Activated CD4-positive, alpha-beta T cell treated with anti-CD3 and anti-CD28 coated beads, Interleukin-2, Interleukin-6, amounts not matched to agents 100 ng/mL and 50 ng/mL, durations not matched to agents 16 hours and 8 hours (primary cell): Measurements from ENCODE around the gene SPOUT1.
A peak's percentile ranks its signal among the peaks of the same experiment; 100 is the strongest.
"Not testable (repeated sequence)": the region's sequence is repeated elsewhere in the genome, so short reads cannot be mapped to it uniquely, and the experiment has no call there.

Source experiments
- DNase-seq: peaks from one replicate; pipeline ENCODE4 v3.0.0-alpha.2; 2020

Gene SPOUT1, protein sequence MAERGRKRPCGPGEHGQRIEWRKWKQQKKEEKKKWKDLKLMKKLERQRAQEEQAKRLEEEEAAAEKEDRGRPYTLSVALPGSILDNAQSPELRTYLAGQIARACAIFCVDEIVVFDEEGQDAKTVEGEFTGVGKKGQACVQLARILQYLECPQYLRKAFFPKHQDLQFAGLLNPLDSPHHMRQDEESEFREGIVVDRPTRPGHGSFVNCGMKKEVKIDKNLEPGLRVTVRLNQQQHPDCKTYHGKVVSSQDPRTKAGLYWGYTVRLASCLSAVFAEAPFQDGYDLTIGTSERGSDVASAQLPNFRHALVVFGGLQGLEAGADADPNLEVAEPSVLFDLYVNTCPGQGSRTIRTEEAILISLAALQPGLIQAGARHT

DNA sequence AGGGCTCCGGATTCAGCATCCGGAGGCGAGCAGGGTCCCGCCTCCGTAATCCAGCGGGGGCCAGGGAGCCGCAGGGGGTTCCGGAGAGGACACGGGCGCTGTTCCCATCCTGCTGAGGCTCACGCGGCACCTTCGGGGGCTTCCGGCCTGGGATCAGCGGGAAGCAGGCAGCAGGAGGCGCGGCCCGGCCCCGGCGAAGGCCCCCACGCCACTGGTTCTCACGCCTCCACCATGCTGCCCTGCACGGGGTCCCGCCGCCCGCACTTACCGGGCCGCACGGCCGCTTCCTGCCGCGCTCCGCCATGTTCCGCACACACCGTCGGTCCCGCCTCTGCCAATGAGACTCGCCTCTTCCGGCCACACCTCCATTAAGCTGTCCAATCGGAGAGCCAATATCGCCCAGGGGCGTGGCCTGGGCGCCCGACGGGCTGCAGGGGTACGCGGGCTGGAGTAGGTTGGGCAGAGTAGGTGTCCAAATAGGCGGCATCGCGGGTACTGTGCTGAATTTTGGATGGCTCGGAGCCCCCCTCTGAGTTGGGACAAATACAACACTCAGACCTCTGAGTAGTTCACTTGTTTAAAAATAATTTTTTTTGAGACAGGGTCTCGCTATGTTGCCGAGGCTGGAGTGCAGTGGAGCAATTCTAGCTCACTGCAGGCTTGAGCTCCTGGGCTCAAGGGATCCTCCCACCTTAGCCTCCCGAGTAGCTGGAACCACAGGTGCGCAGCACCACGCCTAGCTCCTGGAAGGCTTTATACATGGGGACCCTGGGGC, at the start of gene SPOUT1:
SPOUT1 (minus strand) TSS at position 318 of the 775 bp plus-strand sequence; CDS start at position 304, 14 bp downstream.
- DNase-seq = peak; percentile 98

DNA sequence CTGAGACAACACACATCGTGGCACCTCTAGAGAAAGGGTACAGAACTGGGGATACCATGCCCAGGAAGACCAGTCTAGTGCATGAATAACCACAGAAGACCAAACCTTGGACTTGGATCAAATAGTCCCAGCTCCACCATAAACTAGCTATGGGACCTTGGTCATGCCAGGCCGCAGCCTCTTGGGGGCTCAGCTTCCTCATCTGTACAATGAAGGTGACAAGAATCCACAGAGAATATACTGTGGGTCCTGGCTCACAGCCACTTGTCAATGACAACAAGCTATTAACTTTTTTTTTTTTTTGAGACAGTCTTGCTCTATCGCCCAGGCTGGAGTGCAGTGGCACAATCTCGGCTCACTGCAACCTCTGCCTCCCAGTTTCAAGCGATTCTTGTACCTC, 48.3 kb upstream of the SPOUT1 start:
- no peak for DNase-seq

DNA sequence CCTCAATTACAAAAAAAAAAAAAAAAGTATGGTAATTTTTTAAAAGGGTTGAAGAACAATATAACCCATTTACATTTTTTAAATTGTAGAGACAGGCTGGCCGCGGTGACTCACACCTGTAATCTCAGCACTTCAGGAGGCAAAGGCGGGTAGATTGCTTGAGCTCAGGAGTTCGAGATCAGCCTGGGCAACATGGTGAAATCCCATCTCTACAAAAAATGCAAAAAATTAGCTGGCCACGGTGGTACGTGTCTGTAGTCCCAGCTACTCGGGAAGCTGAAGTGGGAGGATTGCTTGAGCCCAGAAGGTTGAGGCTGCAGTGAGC, 41.3 kb upstream of the SPOUT1 start:
- DNase-seq = not testable (repeated sequence)

DNA sequence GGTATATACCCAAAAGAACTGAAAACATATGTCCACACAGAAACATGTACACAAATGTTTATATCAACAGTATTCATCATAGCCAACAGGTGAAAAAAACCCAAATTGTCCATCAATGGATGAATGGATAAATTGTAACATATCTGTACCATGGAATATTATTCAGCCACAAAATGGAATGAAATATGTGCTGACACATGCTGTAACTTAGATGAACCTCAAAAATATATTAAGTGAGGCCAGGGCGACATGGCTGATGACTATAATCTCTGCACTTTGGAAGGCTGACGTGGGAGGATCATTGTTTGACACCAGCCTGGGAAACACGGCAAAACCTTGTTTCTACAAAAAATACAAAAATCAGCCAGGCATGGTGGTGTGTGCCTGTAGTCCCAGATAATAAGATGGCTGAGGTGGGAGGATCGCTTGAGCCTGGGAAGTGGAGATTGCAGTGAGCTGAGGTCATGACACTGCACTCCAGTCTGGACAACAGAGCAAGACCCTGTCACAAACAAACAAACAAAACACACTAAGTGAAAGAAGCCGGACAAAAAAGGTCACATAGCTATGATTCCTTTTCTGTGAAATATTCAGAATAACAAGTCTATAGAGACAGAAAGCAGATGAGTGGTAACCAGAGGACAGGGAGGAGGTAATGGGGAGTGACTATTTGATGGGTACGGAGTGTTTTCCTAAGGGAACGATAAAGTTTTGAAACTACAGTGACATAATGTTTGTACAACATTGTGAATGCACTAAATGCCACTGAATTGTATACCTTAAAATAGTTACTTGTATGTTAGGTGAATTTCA, 40.7 kb upstream of the SPOUT1 start:
- DNase-seq = no peak

DNA sequence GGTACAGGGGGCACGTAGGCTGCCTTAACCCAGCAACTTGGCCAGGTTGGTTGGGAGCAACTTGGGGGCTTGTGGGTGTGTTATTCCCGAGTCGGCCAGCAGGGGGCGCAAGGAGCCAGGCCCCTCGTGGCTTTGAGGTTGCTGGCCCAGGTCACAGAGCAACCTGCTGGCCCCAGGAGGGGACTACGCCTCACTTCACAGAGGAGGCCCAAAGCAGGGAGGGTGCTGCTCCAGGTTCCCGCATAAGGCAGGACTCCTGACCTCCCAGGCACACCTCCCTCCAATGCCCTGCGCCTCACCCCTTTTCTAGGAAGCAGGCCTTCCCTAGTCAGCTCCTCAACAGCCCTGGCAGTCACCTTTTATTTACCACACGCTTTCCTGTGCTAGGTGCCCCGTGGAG, 34.1 kb upstream of the SPOUT1 start:
- peak; percentile 89 for DNase-seq

DNA sequence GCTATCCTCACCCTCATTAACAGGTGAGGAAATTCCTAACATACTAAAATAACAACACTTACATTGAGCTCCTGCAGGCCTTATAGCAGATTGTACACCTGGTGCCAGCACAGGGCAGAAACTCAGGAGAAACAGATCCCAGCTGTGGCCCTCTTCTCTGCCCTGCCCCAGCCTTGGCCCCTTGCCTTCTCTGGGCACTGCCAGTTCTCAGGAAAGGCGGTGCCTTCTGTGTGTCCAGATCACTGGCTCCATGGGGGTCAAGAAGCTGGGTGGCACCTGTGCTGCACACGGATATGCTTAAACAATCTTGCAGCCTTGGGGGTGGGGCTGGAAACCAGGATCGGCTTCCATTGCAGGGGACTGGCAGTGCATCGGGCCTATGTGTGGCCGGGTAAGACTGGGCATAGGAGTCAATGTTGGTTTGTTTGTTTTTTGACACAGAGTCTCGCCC, 32.8 kb upstream of the SPOUT1 start:
- DNase-seq = no peak

DNA sequence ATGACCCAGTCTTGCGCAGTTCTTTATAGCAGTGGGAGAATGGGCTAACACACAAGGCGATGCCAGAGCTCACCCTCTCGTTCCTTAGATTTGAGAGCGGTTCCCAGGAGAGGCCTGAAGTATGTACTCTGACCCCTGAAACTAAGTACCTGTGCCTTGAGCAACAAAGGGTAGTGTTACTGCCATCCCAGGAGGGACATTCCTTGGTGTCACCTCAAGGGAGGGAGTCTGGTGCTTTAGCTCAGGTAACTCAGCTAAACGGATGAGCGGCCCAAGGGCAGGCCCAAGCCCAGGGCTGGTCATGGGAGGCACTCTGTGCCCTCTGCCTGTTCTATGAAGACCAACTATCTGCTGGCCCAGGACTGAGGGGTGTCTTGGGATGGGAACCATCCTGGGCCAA, 31.9 kb upstream of the SPOUT1 start:
- no peak for DNase-seq

DNA sequence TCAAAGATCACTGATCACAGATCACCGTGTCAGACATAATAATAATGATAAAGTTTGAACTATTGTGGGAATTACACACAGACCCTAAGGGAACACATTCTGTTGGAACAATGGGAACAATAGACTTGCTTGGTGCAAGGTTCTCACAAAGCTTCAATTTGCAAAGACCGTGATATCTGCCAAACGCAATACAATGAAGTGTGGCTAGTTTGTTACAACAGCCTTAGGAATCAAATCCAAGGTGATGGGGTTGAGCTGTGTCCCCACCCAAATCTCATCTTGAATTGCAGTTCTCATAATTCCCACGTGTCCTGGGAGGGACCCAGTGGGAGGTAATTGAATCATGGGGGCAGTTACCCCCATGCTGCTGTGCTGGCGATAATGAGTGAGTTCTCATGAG, 31.3 kb upstream of the SPOUT1 start:
- DNase-seq = no peak

DNA sequence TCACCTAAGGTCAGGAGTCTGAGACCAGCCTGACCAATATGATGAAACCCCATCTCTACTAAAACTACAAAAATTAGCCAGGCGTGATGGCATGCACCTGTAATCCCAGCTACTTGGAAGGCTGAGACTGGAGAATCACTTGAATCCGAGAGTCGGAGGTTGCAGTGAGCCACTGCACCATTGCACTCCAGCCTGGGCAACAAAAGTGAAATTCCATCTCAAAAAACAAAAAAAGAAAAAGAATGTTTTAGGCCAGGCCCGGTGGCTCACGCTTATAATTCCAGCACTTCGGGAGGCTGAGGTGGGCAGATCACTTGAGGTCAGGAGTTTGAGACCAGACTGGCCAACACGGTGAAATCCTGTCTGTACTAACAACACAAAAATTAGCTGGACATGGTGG, 28.9 kb upstream of the SPOUT1 start:
- DNase-seq = not testable (repeated sequence)

DNA sequence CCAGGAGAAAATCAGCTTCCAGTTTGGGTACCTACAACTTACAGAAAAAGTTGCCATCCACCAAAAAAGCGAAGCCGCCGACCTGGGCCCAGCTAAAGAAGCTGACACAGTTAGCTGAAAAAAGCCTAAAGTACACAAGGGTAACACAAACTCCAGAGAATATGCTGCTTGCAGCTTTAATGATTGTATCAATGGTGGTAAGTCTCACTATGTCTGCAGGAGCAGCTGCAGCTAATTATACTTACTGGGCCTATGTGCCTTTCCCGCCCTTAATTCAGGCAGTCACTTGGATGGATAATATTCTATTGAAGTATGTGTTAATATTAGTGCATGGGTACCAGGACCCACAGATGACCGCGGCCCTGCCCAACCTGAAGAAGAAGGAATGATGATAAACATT, 24.9 kb upstream of the SPOUT1 start:
- not testable (repeated sequence) for DNase-seq

DNA sequence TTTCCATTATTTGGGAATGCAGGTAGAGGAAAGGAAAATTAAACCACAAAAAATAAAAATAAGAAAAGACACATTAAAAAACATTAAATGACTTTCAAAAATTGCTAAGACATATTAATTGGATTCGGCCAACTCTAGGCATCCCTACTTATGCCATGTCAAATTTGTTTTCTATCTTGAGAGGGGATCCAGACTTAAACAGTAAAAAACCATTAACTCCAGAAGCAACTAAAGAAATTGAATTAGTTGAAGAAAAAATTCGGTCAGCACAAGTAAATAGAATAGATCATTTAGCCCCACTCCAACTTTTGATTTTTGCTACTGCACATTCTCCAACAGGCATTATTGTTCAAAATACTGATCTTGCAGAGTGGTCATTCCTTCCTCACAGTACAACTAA, 23.1 kb upstream of the SPOUT1 start:
- not testable (repeated sequence) for DNase-seq

DNA sequence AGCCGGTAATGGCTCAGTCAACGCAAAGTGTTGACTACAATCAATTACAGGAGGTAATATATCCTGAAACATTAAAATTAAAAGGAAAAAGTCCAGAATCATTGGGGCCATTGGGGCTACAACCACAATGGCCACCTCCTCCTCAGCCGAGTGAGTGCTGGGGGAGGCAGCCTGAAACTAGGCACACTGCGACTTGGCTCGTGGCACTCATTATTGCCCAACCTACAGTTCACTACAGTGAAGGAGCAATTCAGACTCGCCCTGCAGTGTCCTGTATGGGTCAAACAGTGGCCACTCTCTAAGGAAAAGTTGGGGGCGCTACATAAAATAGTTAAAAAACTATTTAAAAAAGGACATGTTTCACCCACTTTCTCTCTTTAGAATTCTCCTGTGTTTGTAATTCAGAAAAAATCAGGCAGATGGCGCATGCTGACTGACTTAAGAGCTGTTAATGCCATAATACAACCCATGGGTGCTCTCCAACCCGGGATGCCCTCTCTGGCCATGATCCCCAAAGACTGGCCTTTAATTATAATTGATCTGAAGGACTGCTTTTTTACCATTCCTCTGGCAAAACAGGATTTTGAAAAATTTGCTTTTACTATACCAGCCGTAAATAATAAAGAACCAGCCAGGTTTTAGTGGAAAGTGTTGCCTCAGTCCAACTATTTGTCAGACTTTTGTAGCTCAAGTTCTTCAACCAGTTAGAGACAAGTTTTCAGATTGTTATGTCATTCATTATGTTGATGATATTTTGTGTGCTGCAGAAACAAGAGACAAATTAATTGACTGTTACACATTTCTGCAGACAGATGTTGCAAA, 22.4 kb upstream of the SPOUT1 start:
- peak; percentile 27 for DNase-seq

DNA sequence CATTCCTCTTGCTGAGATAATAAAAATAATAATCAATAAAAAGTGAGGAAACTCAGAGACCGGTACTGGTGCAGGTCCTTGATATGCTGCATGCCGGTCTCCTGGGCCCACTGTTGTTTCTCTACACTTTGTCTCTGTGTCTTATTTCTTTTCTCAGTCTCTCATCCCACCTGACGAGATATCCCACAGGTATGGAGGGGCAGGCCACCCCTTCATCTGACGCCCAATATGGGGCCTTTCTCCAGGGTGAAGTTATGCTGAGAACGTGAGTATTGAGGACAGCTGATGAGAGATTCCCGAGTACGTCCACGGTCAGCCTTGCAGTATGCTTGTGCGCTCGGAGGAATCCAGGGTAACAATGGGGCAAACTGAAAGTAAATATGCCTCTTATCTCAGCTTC, 21.4 kb upstream of the SPOUT1 start:
- DNase-seq = not testable (repeated sequence)

DNA sequence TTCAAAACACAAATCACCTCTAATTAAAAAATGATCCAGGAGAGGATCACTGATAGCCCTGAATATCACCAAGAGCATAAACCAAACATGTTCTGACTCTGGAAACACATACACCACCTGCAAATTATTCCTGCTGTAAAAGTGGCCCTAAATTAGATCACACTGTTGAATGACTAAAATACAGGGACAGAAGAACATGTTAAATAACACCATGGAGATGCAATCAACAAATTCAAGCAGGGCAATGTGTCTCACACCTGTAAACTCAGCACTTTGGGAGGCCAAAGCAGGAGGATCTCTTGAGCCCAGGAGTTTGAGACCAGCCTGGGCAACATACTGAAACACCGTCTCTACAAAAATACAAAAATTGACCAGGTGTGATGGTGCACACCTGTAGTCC, 18.2 kb upstream of the SPOUT1 start:
- no peak for DNase-seq

DNA sequence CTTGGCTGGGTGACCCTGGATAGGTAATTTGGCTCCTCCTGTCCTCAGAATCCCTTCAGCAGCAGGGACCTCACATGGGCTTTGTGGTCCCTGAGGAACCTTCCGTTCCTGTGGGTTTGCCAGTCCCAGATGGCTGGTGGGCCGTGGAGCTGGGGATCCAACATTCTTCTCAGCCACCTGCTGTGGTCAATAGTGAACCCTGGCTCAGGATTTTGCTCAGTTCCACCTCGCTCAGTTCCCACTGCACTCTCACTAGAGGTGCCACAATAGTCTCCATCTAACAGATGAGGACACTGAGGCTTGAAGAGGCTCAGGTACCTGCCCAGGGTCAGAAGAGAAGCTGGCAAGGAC, 17.1 kb upstream of the SPOUT1 start:
- DNase-seq = no peak

DNA sequence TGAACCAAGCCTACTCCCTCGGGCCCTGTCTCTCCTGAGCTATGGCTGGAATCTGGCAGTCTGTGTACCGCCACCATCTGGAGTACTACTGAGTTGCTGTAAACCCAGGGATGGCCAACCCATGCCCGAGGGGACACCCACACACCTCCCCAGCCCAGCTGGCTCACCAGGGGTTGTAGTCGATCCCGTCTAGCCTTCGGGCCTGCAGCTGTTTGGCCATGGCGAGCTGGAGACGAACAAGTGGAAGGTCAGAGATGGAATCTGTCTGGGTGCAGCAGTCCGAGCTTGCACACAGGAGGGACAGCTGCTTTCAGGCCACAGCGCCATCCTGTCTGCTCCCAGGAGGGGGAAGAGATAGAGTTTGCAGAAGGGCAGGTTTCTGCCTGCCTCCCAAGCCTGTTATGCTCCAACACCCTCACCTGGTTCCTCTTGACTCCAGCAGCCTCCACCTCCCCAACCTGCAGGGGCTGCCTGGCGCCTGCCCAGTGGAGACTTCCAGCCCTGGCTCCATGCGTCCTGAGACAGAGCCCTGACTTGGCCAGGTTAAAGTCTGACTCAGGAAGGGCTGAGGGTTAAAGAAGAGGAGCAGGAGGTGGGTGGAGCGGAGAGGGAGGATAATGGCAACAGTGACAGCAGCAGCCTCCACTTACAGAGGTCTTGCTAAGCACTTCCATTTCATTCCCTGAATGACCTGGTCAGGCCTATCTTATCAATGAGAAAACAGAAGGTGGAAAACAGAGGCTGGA, 15.8 kb upstream of the SPOUT1 start:
- no peak for DNase-seq

DNA sequence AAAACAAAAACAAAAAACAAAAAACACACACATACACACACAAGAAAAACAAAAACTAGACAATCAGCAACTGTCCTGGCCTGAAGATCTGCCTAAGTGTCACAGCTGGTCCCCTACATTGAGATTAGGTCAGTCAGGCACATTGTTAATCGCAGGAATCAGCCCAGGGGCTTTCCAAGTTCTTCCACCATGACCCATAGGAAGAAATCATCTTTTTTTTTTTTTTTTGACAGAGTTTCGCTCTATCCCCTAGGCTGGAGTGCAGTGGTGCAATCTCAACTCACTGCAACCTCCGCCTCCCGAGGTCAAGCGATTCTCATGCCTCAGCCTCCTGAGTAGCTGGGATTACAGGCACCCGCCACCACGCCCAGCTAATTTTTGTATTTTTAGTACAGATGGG, 13.6 kb upstream of the SPOUT1 start:
- not testable (repeated sequence) for DNase-seq

DNA sequence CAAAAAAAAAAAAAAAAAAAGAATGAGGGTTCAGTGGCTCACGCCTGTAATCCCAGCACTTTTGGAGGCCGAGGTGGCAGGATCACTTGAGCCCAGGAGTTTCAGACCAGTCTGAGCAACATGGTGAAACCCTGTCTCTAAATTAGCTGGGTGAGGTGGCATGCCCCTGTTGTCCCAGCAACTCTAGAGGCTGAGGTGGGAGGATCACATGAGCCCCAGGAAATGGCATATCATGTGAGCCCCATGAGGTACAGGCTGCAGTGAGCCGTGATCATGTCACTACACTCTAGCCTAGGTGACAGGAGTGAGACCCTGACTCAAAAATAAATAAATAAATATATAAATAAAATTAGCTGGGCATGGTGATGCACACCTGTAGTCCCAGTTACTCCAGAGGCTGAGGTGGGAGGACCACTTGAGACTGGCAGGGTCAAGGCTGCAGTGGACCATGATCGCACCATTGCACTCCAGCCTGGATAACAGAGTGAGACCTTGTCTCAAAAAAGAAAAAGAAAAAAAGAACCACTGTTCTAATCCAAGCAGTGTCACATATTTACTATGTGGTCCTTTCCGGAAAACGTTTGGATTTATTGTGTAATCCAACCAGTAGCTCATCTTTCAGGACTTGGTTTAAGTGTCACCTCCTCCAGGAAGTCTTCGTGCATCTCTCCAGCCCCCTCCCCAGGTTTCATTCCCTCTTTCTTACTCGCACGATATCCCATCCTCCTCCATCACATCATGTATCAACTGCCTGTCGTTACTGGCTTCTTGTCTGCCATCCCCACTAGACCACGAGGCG, 12.3 kb upstream of the SPOUT1 start:
- DNase-seq = no peak

DNA sequence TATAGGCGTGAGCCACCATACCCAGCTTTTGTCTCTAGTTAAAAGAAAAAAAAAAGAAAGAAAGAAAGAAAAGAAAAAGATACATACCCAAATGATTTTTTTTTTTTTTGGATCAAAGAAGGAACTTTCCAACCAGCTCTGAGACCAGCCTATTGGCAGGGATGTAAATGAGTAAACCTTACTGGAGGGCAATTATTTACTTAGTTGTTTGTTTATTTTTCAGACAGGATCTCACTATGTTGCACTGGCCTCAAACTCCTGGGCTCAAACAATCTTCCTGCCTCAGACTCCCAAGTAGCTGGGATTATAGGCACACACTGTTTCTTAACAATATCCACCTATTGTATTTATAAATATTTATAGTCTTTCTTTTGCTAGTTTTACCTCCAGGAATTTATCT, 10.9 kb upstream of the SPOUT1 start:
- DNase-seq = no peak

DNA sequence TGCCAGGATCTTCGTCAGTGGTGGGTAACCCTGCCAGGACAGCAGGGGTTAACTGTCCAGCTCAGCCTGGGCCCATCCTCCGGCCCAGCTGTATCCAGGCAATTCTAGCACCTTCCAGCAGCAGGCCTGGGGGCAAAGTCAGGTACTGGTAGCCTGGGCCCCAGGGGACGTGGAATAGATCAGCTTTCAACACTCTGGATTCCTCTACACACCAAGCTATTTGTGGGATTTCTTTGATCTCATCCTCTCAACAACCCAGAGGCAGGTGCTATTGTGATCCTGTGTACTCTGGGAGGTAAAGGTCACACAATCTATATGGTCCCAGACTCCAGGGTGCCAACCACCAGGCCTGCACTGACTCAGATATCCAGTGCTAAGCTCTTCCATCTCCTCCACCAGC, 8.7 kb upstream of the SPOUT1 start:
- DNase-seq = no peak

DNA sequence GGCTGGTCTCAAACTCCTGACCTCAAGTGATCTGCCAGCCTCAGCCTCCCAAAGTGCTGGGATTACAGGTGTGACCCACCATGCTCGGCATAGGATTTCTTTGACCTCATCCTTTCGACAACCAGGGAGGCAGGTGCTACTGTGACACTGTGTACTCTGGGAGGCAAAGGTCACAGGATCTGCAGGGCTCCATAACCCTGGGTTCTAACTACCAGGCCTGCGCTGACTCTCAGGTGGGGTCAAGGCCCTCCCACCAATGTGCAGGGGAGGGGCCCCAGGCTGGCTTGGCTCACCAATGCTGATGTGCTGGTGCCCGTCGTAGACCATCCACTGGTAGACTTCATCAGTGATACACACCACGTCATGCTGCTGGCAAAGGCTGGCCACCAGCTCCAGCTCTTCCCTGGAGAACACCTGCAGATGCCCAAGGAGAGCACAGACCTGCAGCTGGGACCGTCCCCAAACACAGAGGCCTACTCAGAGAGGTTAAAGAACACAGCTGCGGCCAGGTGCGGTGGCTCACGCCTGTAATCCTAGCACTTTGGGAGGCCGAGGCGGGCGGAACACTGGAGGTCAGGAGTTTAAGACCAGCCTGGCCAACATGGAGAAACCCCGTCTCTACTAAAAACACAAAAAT, 7.0 kb upstream of the SPOUT1 start:
- DNase-seq = no peak
